Activated CD8-positive, alpha-beta T cell treated with anti-CD3 and anti-CD28 coated beads, Interleukin-2, amount 10 ng/mL, durations not matched to agents 7 days and 5 days (primary cell): ENCODE results near the gene PCDH9. TPM values are rescaled to one million over a fixed set of nuclear protein-coding genes. Genes with fewer than 3 reads are reported as not detected.

Experiments
- ATAC-seq: fragments of 150-1000 bp; cut with Tn5 transposase; one replicate; pipeline ENCODE4 v1.10.0; 2021; ENCODE audit warnings: moderate library complexity
- CTCF ChIA-PET: fragments of 350-600 bp; sonication (Branson Sonifier 250); formaldehyde crosslinking; loops from one replicate; lab custom pipeline; 2021; ENCODE audit warnings: antibody characterized with exemption; lab: Charles Lee
- POLR2A ChIA-PET: fragments of 350-600 bp; sonication (Branson Sonifier 250); formaldehyde crosslinking; loops from one replicate; lab custom pipeline; 2021; ENCODE audit warnings: antibody characterized with exemption; lab: Charles Lee
- DNase-seq: peaks from one replicate; pipeline ENCODE4 v3.0.0-alpha.2; 2020
- H3K27ac Mint-ChIP-seq: one replicate; pipeline ENCODE4 v1.8.0; 2021; ENCODE audit warnings: mild to moderate bottlenecking, mixed read lengths
- H3K27me3 Mint-ChIP-seq: one replicate; pipeline ENCODE4 v1.8.0; 2021; ENCODE audit warnings: low read depth, mixed read lengths
- H3K36me3 Mint-ChIP-seq: one replicate; pipeline ENCODE4 v1.8.0; 2021; ENCODE audit warnings: low read depth, mixed read lengths
- H3K4me1 Mint-ChIP-seq: one replicate; pipeline ENCODE4 v1.8.0; 2021; ENCODE audit warnings: low read depth, mixed read lengths
- H3K4me3 Mint-ChIP-seq: one replicate; pipeline ENCODE4 v1.8.0; 2021; ENCODE audit warnings: mild to moderate bottlenecking, mixed read lengths
- H3K9me3 Mint-ChIP-seq: one replicate; pipeline ENCODE4 v1.8.0; 2022; ENCODE audit warnings: mixed read lengths; ENCODE audit not compliant: insufficient read depth
- total RNA-seq, 2 experiments: library from RNA; stranded (reverse); gene quantifications; one replicate each; pipeline ENCODE4 v1.2.3, GENCODE V29; 2021

PCDH9 gene
- total RNA-seq, 2 experiments from 2014 or later = 0.08 to 0.13 TPM

DNA sequence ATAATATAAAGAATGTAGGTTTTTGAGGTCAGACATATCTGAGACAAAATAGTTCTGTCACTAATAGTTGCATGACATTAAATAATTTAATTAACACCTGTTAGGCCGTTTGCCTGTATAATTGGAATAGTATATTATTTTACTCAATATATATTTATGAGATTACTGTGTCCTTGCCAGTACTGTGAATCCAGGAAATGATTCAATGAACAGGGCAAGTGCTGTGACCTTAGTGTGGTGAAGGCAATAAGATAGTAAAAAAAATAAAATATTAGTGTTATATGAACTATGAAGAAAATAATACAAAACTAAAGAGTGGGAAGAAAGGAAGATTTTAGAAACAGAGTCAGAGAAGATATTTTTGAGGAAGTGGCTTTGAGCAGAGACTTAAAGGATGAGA lies 403.7 kb downstream of the PCDH9 start:
- H3K27ac Mint-ChIP-seq = no peak overlapping the region
- H3K9me3 Mint-ChIP-seq = no peaks in the 10 kb centered on the region
- H3K4me1 Mint-ChIP-seq = no peaks in the 10 kb centered on the region
- no peaks in the 10 kb centered on the region for H3K27me3 Mint-ChIP-seq
- no peaks in the 10 kb centered on the region for H3K36me3 Mint-ChIP-seq
- no peak overlapping the region for H3K4me3 Mint-ChIP-seq
- POLR2A ChIA-PET = no interaction called here
- DNase-seq = no peak
- no peak for ATAC-seq
- CTCF ChIA-PET = no interaction called here

DNA sequence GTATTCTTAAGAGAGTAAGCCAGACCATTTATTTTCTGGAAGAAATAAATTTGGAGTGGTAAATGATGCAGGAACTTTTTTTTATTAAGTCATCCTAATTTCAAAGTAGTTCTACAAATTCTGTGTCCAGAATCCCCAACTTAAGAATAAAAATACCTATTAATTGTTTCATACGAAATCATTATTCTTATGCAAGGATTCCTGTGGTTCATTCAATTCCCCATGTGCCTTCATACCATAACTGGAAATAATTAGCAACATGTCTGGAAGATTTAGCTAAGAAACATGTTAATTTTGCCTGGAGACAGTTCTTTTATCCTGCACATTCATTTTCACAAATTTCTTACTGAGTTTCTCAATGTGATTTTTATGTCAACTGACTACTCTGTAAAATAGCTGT lies 408.6 kb downstream of the PCDH9 start:
- POLR2A ChIA-PET = no interaction called here
- DNase-seq (no peak), ATAC-seq (no peak)
- Mint-ChIP-seq H3K27me3 (no peaks in the 10 kb centered on the region), H3K36me3 (no peaks in the 10 kb centered on the region), H3K27ac (no peak overlapping the region), H3K4me1 (no peaks in the 10 kb centered on the region), H3K9me3 (no peaks in the 10 kb centered on the region), H3K4me3 (no peak overlapping the region)
- CTCF ChIA-PET = no interaction called here

DNA sequence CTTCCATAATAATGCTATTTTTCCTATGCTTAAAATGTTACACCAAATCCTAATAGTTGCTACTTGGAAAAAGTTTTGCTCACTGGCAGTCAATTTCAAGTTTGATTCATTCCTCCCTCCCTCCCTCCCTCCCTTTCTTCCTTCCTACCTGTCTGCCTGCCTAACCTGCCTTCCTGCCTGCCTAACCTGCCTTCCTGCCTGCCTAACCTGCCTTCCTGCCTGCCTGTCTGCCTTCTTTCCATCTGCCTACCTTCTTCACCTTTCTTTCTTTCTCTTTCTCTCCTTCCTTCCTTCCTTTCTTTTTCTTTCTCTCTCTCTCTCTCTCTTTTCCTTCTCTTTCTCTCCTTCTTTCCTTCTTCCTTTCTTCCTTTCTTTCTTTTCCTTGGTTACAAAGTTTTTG lies 418.7 kb downstream of the PCDH9 start:
- POLR2A ChIA-PET = interaction anchor here (0.6 kb wide), 1 partner anchor 145 kb away, joined by 3 read pairs; no protein-coding TSS in a partner anchor
- no peaks in the 10 kb centered on the region for H3K36me3 Mint-ChIP-seq
- H3K27ac Mint-ChIP-seq = no peak overlapping the region
- ATAC-seq (no peak), DNase-seq (no peak)
- no peaks in the 10 kb centered on the region for H3K4me1 Mint-ChIP-seq
- no peaks in the 10 kb centered on the region for H3K27me3 Mint-ChIP-seq
- CTCF ChIA-PET = no interaction called here
- H3K4me3 Mint-ChIP-seq = no peak overlapping the region
- H3K9me3 Mint-ChIP-seq = no peaks in the 10 kb centered on the region

DNA sequence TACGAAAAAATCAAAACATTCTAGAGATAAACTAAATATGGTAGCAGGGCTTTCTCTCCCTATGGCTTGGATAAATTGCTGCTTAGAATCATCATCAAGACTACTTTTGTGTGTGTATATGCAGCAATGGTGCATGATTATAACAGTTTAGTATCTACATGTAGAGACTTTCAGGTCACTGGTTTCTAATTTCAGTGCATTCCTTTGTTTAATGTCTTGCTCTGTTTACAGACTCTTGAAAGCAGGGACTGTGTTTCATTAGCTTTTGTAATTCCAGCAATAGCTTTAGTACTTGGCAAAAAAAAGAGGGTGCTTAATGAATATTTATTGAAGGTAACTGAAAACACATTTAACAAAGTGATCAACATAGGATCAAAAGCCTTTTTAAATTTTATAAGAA lies 420.7 kb downstream of the PCDH9 start:
- ATAC-seq = no peak
- no peaks in the 10 kb centered on the region for H3K36me3 Mint-ChIP-seq

DNA sequence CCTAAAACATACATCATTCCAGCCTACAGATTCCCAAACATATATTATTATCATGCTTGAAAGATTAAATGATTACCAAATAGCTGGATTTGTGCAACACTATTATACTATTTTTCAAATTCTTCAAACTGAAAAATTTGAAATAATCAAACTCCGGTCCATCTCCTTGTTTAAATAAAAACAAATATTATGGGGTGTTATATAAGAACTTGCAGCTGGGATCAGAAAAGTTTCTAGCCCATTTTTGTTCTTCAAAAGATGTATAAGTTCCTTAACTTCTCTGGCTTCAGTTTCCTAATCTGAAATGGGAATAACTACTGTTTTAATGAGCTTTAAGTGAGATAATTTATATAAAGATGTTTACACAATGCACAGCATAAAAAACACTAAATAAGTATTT lies 422.9 kb downstream of the PCDH9 start:
- ChIA-PET CTCF (no interaction called here), POLR2A (no interaction called here)
- no peaks in the 10 kb centered on the region for H3K27me3 Mint-ChIP-seq
- H3K27ac Mint-ChIP-seq = no peak overlapping the region
- DNase-seq (no peak), ATAC-seq (no peak)
- no peaks in the 10 kb centered on the region for H3K36me3 Mint-ChIP-seq
- H3K4me3 Mint-ChIP-seq = no peak overlapping the region
- H3K4me1 Mint-ChIP-seq = no peaks in the 10 kb centered on the region
- no peaks in the 10 kb centered on the region for H3K9me3 Mint-ChIP-seq

More for the DNA sequence above, 420.7 kb downstream of the PCDH9 start:
- no peak overlapping the region for H3K27ac Mint-ChIP-seq
- H3K4me1 Mint-ChIP-seq = no peaks in the 10 kb centered on the region
- no peak overlapping the region for H3K4me3 Mint-ChIP-seq
- ChIA-PET POLR2A (no interaction called here), CTCF (no interaction called here)
- no peak for DNase-seq
- H3K9me3 Mint-ChIP-seq = no peaks in the 10 kb centered on the region
- no peaks in the 10 kb centered on the region for H3K27me3 Mint-ChIP-seq

DNA sequence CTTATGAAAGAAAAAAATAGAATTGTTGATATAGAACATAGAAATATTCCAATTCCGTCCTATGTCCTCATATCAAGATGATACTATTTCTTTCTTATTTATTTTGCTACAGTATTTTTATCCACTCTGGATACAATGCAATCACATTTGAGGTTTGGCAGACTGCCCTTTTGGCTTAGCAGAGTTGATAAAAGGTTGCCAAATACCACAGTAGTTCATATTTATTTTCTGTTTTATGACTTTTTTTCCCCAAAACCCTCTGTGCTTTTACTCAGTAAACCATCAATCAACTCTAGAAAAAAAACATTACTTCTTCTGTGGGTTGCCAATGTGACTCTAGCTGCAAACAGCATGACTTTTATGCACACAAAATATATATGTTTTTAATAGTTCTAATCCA lies 424.5 kb downstream of the PCDH9 start:
- Mint-ChIP-seq H3K4me3 (no peak overlapping the region), H3K36me3 (no peaks in the 10 kb centered on the region), H3K4me1 (no peaks in the 10 kb centered on the region), H3K9me3 (no peaks in the 10 kb centered on the region), H3K27ac (no peak overlapping the region), H3K27me3 (no peaks in the 10 kb centered on the region)
- ATAC-seq (no peak), DNase-seq (no peak)
- ChIA-PET CTCF (no interaction called here), POLR2A (no interaction called here)

DNA sequence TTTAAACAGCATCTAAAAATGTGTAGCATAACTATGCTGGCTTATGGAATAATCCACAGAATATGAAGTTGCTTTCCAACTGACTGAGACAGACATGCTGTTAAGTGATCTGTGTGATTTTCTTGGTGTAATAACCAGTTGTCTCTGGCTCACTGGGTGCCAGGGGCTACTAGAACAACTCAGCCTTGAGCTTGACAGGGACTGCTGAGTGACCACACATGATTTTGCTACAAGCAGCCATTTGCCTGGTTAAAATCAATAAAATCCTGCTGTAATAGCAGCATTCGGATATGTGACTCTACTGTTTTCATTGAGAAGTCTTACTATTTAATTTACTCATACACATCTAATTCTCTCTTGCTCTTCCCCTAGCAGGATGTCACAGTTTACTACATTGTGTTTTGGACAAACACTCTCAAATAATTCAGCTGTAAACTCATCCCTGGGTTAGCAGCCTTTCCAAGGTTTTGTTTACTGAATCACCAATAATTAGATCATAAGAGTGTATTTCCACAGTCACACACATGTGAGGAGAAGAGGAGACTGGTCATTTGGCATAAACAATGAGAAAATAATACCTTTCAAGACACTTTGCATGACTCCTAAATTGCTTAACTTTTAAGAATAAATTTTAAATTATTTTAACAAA lies 426.2 kb downstream of the PCDH9 start:
- no peak for DNase-seq
- POLR2A ChIA-PET = no interaction called here
- CTCF ChIA-PET = no interaction called here

DNA sequence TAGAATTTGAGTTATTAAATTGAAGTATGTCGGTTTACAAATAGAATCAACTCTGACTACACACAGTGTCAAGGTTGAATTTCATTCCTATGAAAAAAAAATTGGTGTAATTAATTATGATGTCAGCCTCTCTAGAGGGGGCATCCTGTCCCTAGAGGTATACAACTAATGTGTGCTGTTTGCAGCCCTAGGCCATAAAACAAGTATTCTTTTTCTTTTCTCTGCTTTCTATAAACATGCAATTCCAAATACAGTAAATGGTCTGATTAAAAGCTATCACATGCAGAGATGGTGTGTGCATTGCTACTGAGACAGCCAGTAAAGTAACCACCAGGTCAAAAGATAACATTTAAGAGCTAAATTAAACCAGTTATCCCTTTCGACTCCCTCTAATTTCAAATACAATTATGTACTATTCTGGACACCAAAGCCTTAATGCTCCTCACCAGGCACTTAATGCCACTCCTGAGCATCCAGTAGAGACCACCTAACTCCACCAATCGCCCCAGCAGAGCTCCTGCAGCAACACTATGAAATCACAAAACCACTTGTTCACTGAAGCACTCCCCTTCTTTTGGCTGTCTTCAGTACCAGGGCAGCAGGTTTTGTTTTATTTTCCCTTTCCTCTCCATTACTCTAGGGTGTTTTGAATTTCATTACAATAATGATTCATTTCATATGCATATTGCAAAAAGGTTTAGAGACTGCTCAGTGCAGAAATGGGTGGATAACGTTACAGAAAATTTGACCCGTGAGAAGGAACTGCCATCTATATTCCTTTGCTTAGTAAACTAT lies 426.9 kb downstream of the PCDH9 start:
- no peak overlapping the region for H3K27ac Mint-ChIP-seq
- H3K36me3 Mint-ChIP-seq = no peaks in the 10 kb centered on the region
- DNase-seq (no peak), ATAC-seq (no peak)
- CTCF ChIA-PET = no interaction called here
- H3K27me3 Mint-ChIP-seq = no peaks in the 10 kb centered on the region
- no peaks in the 10 kb centered on the region for H3K4me1 Mint-ChIP-seq
- POLR2A ChIA-PET = no interaction called here
- H3K9me3 Mint-ChIP-seq = no peaks in the 10 kb centered on the region
- no peak overlapping the region for H3K4me3 Mint-ChIP-seq

More for the DNA sequence above, 426.2 kb downstream of the PCDH9 start:
- Mint-ChIP-seq H3K4me3 (no peak overlapping the region), H3K27ac (no peak overlapping the region), H3K4me1 (no peaks in the 10 kb centered on the region), H3K9me3 (no peaks in the 10 kb centered on the region), H3K27me3 (no peaks in the 10 kb centered on the region), H3K36me3 (no peaks in the 10 kb centered on the region)
- no peak for ATAC-seq

DNA sequence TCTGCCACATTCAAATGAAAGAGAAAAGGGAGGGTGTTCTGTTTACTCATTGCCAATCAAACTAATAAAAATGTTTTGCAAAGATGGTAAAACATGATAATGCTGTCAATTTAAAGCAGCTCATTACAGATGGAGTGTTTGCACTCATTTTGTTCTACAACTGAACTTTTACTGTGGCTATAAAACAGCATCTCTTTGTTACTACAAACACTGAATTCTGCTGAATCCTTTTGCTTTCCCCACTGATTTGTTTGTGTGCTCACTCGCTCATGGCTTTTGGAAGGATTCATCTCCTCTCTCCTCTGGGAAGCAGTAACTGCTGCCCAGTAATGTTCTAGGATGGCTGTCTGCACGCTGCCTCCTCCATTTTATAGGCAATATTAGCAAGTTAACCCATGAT lies 434.5 kb downstream of the PCDH9 start:
- Mint-ChIP-seq H3K27ac (no peak overlapping the region), H3K4me3 (no peak overlapping the region), H3K27me3 (no peaks in the 10 kb centered on the region), H3K9me3 (no peaks in the 10 kb centered on the region), H3K4me1 (no peaks in the 10 kb centered on the region), H3K36me3 (no peaks in the 10 kb centered on the region)
- POLR2A ChIA-PET = no interaction called here
- CTCF ChIA-PET = no interaction called here
- ATAC-seq (no peak), DNase-seq (no peak)

DNA sequence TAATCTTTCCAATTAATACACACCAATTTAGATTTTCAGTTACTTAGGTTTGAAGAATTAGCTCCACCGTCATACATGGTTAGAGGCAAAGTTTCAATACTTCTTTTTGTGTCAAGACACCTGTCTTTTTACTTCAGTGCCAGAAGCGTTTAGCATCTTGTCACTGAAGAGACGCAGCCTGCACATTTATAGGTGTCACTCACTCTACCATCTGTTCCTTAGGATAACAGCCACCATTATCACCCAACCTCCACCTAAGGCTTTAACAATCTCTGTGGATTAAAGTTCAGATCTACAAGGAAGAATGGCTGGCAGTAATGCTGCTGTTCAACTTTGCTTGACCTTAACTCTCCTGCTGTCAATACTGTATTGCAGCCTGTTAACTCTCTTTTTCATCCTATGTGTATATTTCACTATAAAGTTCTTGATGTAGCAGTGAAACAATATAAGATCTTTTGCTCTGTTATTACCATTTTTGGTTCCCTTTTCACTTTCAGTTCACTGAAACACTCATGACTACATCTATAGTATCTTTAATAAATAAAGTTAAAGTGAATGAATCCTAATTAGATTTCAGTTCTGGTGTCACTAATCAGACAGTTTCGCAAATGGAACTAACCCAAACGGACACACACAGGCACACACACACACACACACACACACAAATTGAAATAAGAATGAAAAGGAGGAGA lies 435.6 kb downstream of the PCDH9 start:
- H3K4me1 Mint-ChIP-seq = no peaks in the 10 kb centered on the region
- DNase-seq (no peak), ATAC-seq (no peak)

DNA sequence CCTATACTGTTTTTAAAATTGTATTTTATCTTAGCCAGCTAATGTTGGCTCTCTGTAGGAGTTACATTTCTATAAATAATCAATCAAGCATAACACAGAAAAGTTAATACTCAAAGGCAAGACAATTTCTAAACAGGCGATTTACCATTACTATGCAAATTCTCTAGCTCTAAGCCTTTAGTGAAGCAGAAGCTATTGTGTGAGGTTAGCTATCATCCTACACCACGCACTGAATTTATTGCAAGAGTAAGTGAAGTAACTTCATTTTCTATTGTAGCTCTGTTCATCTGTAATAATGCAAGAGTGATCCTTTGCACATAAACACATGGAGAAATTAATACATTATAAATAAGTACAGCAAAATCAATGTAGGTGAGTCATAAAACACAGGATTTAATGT lies 439.3 kb downstream of the PCDH9 start:
- H3K9me3 Mint-ChIP-seq = no peaks in the 10 kb centered on the region
- H3K4me1 Mint-ChIP-seq = no peaks in the 10 kb centered on the region
- no peak overlapping the region for H3K27ac Mint-ChIP-seq
- ATAC-seq (no peak), DNase-seq (no peak)
- ChIA-PET POLR2A (no interaction called here), CTCF (no interaction called here)
- H3K4me3 Mint-ChIP-seq = no peak overlapping the region
- no peaks in the 10 kb centered on the region for H3K36me3 Mint-ChIP-seq
- no peaks in the 10 kb centered on the region for H3K27me3 Mint-ChIP-seq

More for the DNA sequence above, 435.6 kb downstream of the PCDH9 start:
- Mint-ChIP-seq H3K27ac (no peak overlapping the region), H3K27me3 (no peaks in the 10 kb centered on the region), H3K4me3 (no peak overlapping the region), H3K9me3 (no peaks in the 10 kb centered on the region), H3K36me3 (no peaks in the 10 kb centered on the region)
- POLR2A ChIA-PET = no interaction called here
- CTCF ChIA-PET = no interaction called here

DNA sequence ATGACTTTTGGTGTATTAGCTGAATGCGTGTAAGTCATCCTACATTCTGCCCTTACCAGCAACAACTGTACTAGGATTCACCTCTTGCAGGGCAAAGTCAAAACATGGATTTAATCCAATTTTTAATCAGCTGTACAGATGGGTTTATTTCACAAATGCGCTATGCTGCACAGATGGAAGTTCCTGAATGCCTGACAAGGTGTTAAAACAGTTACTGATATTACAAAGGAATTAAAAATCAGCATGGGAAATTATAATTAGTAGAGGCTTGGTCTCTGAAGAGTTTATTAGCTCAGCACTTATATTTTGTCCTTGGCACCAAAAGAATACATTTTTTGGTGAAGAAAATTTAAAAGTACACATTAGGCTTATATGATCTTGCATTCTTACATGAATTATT lies 448.9 kb downstream of the PCDH9 start:
- Mint-ChIP-seq H3K9me3 (no peaks in the 10 kb centered on the region), H3K4me1 (no peaks in the 10 kb centered on the region), H3K27me3 (no peaks in the 10 kb centered on the region), H3K4me3 (no peak overlapping the region), H3K36me3 (no peaks in the 10 kb centered on the region), H3K27ac (no peak overlapping the region)
- POLR2A ChIA-PET = no interaction called here
- DNase-seq (no peak), ATAC-seq (no peak)
- CTCF ChIA-PET = no interaction called here
